ENCODE data around the gene SH3RF1. TPM values are rescaled to one million over a fixed set of nuclear protein-coding genes. Genes with fewer than 3 reads are reported as not detected.

Gene SH3RF1
- total RNA-seq, 1 donor from 2014 or later, result 8.8 TPM

- DNase-seq (ENCODE audit: missing footprints) (no peak), ATAC-seq (no peak)
- intact Hi-C loops (cut with DNase I), result no loop called here
Observed at GRCh38 chr4:169256856-169257761, 13.6 kb downstream of the SH3RF1 start.

- ATAC-seq, result no peak
- DNase-seq (ENCODE audit: missing footprints), result no peak
- intact Hi-C loops (cut with DNase I), result no loop called here
Observed at GRCh38 chr4:169256101-169256612, 14.6 kb downstream of the SH3RF1 start.

DNA sequence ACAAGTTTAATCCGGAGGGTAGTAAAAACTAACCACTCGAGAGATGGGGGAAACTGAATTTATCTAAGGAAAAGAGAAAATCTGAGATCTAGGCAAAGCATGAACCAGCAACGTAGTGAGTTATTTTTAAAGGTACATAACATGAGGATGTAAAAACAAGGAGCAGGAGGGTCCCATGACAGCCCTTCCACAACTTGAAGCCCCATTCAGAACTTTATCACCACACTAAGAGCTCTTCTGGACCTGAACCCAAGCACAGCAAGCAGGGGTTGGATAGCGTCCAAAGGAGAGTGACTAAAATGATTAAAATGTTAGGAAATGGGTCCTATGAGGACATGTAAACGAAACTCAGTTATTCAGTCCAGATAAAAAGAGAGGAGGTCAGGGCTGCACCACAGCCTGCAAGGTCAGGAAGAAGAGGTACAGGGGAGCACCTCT lies 16.2 kb downstream of the SH3RF1 start:
- peak; percentile 75 for ATAC-seq
- intact Hi-C loops (cut with DNase I), result no loop called here
- DNase-seq (ENCODE audit: missing footprints), result no peak

- no peak for ATAC-seq
- DNase-seq (ENCODE audit: missing footprints), result no peak
- intact Hi-C loops (cut with DNase I), result no loop called here
Observed at GRCh38 chr4:169253904-169254303, 16.9 kb downstream of the SH3RF1 start.

GRCh38 chr4:169253113-169253671 lies 17.6 kb downstream of the SH3RF1 start:
- DNase-seq (ENCODE audit: missing footprints) (no peak), ATAC-seq (no peak)

DNA sequence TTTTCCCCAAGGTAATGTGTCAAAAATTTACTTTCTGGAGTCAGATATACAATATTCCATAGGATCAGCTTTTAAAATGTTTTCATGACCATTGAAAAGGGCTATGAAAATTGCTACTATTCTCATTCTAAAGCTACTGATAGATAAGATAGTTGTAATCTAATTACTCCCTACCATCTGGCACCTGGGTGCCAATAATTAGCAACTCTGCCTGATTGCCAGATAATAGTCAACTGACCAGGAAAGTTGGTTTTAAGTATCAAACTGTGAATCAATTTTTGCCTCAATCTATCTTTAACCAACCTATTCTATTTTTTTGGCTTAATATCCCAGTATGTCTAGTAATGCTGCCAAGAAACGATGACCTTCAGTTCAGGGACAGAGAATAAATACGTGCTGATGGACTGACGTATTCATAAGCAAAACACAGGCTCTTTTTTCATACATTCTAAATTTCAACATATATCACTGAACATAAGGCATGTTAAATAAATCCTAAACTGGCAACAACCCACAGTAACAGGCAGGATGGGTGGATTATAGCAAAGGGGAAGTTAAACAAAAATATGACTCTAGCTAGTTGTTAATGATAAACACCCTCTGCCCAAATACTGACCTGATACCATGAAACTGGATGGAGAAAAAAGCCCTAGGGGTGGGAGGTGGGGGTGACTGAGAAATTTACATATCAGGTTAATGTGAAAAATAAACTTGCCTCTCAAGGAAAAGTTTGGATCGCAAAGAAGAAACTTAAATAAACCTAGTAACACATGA lies 18.2 kb downstream of the SH3RF1 start:
- DNase-seq (ENCODE audit: missing footprints) (no peak), ATAC-seq (no peak)
- intact Hi-C loops (cut with DNase I), result no loop called here

More at GRCh38 chr4:169253113-169253671, 17.6 kb downstream of the SH3RF1 start:
- intact Hi-C loops (cut with DNase I), result no loop called here

DNA sequence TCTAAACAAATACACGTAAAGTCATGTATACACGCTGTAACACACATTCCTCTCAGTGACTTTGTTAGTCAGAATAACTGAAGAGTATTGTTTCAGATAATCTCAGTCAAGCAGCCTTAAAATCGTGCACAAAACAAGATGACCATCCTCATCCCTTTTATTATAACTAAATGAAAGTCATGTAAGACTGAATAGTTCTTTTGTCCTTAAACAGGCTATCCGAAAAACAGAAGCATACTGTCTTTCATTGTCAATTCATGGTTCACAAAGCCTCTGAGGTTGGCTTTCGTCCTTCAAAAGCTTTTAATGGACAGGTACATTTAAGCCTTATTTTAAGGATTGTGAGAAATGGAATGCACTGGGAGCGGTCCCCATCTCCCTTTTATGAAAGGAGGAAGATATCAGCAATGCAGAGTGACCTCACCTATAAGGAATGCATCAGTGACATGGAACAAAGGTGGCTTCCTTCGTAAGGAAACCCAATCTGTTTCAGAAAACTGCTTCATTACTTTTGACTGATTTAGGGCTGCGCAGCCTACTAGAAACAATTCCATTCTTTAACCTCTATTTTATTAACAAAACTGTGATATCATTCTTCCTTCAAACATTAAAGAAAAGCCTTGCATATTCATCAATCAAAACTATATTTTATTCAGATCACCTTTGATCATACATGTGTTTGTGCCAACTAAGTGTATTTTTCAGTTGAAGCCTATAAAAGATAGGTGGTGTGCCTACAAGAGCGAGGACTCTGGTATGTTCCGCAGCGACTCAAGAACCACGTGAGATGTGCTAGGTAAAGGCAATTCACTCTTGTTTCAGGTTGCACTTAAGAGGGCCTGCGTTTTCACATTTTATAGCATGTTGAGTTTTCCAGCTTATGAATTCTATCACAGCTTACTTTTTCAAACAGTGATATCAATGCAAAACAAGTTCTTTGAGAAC lies 19.2 kb downstream of the SH3RF1 start:
- DNase-seq (ENCODE audit: missing footprints), result no peak
- no peak for ATAC-seq
- intact Hi-C loops (cut with DNase I), result no loop called here

DNA sequence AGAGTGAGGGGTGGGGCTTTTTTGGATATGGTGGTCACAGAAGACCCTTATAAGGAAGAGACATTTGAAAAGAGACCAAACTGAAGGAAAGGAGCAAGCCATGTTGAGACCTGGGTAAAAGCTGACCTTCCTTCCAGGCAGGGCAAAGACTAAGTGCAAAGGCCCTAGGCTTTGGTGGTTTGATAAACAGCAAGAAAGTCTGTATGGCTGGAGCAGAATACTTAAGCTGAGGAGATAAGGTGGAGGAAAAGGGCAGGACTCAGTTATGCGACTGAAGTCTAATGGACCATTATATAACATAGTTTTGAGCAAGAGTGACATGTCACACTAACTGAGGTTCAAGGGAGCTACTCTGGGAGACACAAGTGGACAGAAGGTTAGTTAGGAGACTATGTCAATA lies 20.0 kb downstream of the SH3RF1 start:
- intact Hi-C loops (cut with DNase I), result no loop called here
- no peak for ATAC-seq
- no peak for DNase-seq (ENCODE audit: missing footprints)

DNA sequence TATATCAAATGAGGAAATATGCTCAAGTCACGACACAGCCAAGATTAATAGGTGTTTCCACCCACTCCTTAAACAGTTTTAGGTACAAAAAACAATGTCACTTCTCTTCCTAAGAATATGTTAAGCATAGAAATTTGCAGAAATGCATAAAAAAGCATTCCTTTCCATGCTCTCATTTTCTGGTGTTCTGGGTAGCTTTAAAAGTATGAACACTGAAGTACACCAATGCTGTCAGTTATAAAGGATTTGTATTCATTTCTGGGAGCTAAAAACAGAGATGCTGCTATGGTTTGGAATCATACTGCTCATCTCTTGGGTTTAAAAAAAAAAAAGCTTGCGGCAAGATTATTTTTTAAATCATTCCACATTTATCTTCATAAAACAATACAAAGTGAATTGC lies 20.8 kb downstream of the SH3RF1 start:
- ATAC-seq (no peak), DNase-seq (ENCODE audit: missing footprints) (no peak)
- intact Hi-C loops (cut with DNase I), result no loop called here

- DNase-seq (ENCODE audit: missing footprints) (no peak), ATAC-seq (no peak)
- intact Hi-C loops (cut with DNase I), result no loop called here
Observed at GRCh38 chr4:169249214-169249973, 21.4 kb downstream of the SH3RF1 start.

DNA sequence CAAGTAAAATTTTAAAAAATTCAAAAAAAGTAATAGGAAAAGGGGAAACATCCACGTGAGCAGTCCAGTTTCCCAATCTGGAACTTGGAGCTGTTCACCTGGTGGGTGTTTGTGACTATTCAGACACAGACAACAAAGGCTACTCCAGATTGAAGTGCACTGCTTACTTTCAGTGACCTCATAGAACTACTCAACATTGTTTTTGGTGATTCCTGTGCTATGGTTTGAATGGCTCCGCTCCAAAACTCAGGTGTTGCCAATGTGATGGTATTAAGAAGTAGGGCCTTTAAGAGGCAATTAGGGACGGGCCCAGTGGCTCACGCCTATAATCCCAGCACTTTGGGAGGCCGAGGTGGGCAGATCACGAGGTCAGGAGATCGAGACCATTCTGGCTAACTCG lies 22.1 kb downstream of the SH3RF1 start:
- no peak for DNase-seq (ENCODE audit: missing footprints)
- ATAC-seq, result no peak
- intact Hi-C loops (cut with DNase I), result no loop called here

DNA sequence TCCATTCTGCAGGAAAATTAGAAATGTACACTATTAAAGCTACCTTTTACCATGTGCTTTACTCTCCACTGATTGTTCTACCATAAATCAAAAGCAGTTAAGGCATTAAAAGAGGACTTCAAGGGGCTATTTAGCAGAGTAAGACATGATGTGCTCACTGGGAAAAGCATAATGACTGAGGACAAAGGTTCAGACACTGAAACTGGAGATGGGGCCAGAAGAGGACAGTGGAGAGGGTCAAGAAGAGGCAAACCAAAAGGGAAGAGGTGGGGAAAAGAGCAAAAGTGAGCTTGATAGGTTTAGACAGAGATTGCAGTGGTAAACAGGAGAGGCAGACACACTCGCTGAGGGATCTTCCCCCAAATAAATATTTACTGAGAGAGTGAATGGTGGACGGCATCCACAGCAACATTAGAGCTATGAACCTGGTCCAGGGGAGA lies 23.8 kb downstream of the SH3RF1 start:
- intact Hi-C loops (cut with DNase I), result no loop called here
- ATAC-seq (no peak), DNase-seq (ENCODE audit: missing footprints) (no peak)

DNA sequence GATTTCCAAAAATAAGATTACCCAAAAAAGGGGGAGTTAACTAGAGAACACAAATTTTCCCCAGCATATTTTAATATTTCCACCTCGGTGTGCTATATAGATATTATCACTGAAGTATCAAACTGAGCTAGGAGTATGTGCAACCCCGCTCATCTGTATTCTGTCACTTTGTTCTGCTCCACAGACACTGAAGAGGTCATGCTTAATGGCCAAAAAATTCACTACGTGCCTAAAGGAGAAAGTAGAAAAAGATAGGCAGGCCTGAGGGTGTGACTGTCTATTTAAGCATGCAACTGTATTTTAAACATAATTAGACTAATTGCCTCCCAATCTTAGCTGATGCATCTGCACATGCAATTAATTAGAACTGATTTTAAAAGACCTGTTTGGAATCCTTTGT lies 24.5 kb downstream of the SH3RF1 start:
- intact Hi-C loops (cut with DNase I), result no loop called here
- DNase-seq (ENCODE audit: missing footprints) (no peak), ATAC-seq (no peak)

DNA sequence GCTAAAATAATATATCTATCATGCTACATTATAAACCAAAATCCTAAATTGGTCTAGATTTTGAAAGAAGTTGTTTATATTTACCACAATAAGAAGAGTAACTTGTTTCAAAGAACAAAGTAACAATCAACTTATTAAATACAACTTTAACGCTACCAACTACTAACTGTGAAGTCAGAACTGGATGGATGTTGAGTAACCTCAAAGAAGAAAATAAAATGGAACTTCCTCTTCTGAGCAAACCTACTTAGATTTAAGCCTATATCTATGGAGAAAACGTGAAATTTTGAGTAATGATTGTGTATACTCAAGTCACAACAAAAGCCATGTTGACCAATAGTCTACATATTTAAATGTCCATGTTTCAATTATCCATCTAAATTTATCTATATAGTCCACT lies 25.7 kb downstream of the SH3RF1 start:
- ATAC-seq, result no peak
- DNase-seq (ENCODE audit: missing footprints), result no peak
- intact Hi-C loops (cut with DNase I), result no loop called here

DNA sequence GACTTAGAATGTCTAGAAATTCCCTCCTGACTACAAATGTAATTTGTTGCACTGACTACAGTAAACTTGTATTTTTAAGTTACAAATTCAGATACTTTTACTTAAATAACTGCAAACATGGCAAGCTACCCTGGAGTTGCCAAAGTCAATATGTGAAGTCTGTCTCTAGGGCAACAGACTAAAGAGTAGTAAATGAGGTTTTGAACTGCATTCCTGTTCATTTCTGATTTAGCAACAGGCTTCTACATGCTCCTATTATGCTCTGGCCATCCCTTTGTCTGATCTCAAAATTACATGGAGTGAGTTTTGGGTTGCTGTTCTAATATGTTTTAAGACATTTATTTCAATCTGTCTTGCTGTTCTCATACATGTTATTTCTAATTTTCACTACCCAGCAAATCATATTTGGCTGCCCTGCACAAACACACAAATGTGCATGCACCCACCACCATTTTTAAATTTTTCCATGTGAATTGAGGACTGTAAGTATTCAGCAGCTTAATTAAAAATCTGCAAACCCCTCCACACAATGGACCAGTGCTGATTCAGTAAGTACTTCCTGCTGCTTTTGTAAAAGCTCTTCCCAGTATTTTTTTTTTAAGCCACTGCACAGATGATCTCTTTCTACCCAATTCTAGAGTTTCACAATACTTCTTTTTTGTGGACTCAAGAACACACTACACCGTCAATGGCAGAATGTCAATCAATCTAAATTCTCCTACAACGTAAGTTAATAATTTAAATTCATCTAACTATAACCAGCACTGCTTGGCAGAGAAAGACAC lies 26.7 kb downstream of the SH3RF1 start:
- intact Hi-C loops (cut with DNase I), result no loop called here
- ATAC-seq, result no peak
- DNase-seq (ENCODE audit: missing footprints), result no peak

DNA sequence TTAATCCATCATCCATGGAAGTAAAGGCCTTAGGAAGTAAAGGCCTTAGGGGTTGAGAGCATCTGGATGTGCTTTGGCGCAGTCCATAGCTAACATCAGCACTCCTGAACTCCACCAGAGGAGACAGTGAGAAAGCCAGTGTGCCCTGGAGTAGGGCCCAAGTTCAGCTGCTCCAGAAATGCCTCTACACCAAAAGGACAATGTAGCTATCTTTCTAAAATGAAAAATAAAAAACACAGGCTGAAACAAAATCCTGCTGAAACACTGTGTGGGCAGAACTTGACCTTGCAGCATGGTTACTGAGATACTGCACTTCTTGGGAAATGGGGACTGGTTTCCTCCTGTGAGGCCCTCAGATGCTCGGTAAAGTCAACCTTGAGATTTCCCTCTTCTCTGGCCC lies 29.3 kb downstream of the SH3RF1 start:
- DNase-seq (ENCODE audit: missing footprints) (no peak), ATAC-seq (peak; percentile 47)
- intact Hi-C loops (cut with DNase I), result no loop called here
